Neural crest cell (in vitro differentiated cells): ENCODE data around the gene MAP1B. TPM values are rescaled to one million over a fixed set of nuclear protein-coding genes. Genes with fewer than 3 reads are reported as not detected.
A peak's percentile ranks its signal among the peaks of the same experiment; 100 is the strongest.

Experiments
- DNase-seq: peaks from one replicate; pipeline ENCODE4 v3.0.0; 2021; ENCODE audit warnings: low read depth, mixed read lengths, low spot score
- H3K27ac Mint-ChIP-seq: one replicate; pipeline ENCODE4 v1.8.0; 2021; ENCODE audit warnings: mild to moderate bottlenecking, mixed read lengths; ENCODE audit not compliant: unreplicated experiment
- H3K27me3 Mint-ChIP-seq: 2 replicates; pipeline ENCODE4 v1.8.0; 2021; ENCODE audit warnings: low read depth, mild to moderate bottlenecking, mixed read lengths
- H3K36me3 Mint-ChIP-seq: 2 replicates; pipeline ENCODE4 v1.8.0; 2021; ENCODE audit warnings: low read depth, mild to moderate bottlenecking, mixed read lengths
- H3K4me1 Mint-ChIP-seq: 2 replicates; pipeline ENCODE4 v1.8.0; 2021; ENCODE audit warnings: mixed read lengths
- H3K4me3 Mint-ChIP-seq: one replicate; pipeline ENCODE4 v1.8.0; 2021; ENCODE audit warnings: mild to moderate bottlenecking, mixed read lengths
- H3K9me3 Mint-ChIP-seq: 2 replicates; pipeline ENCODE4 v1.8.0; 2021; ENCODE audit warnings: mixed read lengths
- CTCF ChIP-seq: fragments of 200-600 bp; sonication (generic); conservative IDR thresholded peaks from 2 replicates; pipeline ENCODE4 v1.5.0; 2021; ENCODE audit warnings: antibody characterized with exemption, mild to moderate bottlenecking
- total RNA-seq: library from RNA; stranded (reverse); gene quantifications from 2 replicates; pipeline ENCODE4 v1.2.1, GENCODE V29; 2021

The MAP1B gene
- total RNA-seq, 1 donor from 2014 or later = 256 TPM

- peaks cover 30% of the 10 kb centered on the region for H3K36me3 Mint-ChIP-seq
- TF ChIP-seq CTCF = no peak
- no peak overlapping the region for H3K4me3 Mint-ChIP-seq
Observed at GRCh38 chr5:72223371-72223770, 116.1 kb downstream of the MAP1B start.

GRCh38 chr5:72224946-72225463, 117.7 kb downstream of the MAP1B start:
- peaks cover 15% of the 10 kb centered on the region for H3K36me3 Mint-ChIP-seq
- no peak overlapping the region for H3K27ac Mint-ChIP-seq
- H3K4me1 Mint-ChIP-seq = peaks cover 14% of the 10 kb centered on the region
- H3K27me3 Mint-ChIP-seq = no peaks in the 10 kb centered on the region
- no peak overlapping the region for H3K4me3 Mint-ChIP-seq
- DNase-seq = no peak
- no peak for TF ChIP-seq CTCF
- no peaks in the 10 kb centered on the region for H3K9me3 Mint-ChIP-seq

More at GRCh38 chr5:72223371-72223770, 116.1 kb downstream of the MAP1B start:
- no peak for DNase-seq
- no peaks in the 10 kb centered on the region for H3K9me3 Mint-ChIP-seq
- H3K4me1 Mint-ChIP-seq = peaks cover 14% of the 10 kb centered on the region
- no peaks in the 10 kb centered on the region for H3K27me3 Mint-ChIP-seq
- H3K27ac Mint-ChIP-seq = no peak overlapping the region

GRCh38 chr5:72225741-72226140, 118.5 kb downstream of the MAP1B start:
- peaks cover 14% of the 10 kb centered on the region for H3K4me1 Mint-ChIP-seq
- no peak overlapping the region for H3K27ac Mint-ChIP-seq
- H3K4me3 Mint-ChIP-seq = no peak overlapping the region
- DNase-seq = no peak
- no peaks in the 10 kb centered on the region for H3K27me3 Mint-ChIP-seq
- H3K9me3 Mint-ChIP-seq = no peaks in the 10 kb centered on the region
- H3K36me3 Mint-ChIP-seq = peaks cover 21% of the 10 kb centered on the region
- no peak for TF ChIP-seq CTCF

- H3K4me3 Mint-ChIP-seq = no peak overlapping the region
- H3K27ac Mint-ChIP-seq = peak overlapping the region; percentile 31
- TF ChIP-seq CTCF = no peak
- no peaks in the 10 kb centered on the region for H3K9me3 Mint-ChIP-seq
- H3K36me3 Mint-ChIP-seq = peaks cover 19% of the 10 kb centered on the region
- H3K4me1 Mint-ChIP-seq = peaks cover 14% of the 10 kb centered on the region
- no peak for DNase-seq
- H3K27me3 Mint-ChIP-seq = no peaks in the 10 kb centered on the region
Observed at GRCh38 chr5:72226950-72227349, 119.7 kb downstream of the MAP1B start.

- Mint-ChIP-seq H3K36me3 (peaks cover 19% of the 10 kb centered on the region), H3K4me1 (peaks cover 18% of the 10 kb centered on the region), H3K4me3 (no peak overlapping the region), H3K27me3 (no peaks in the 10 kb centered on the region), H3K9me3 (no peaks in the 10 kb centered on the region), H3K27ac (no peak overlapping the region)
- TF ChIP-seq CTCF = no peak
- DNase-seq = no peak
Observed at GRCh38 chr5:72228960-72229359, 121.7 kb downstream of the MAP1B start.
